Cerebellar cortex (tissue), 1 donor: Measurements from ENCODE around the gene MORF4L2.

Experiments
- DNase-seq: peaks from one replicate; pipeline ENCODE4 v3.0.0-alpha.2; 2015; ENCODE audit warnings: low spot score

MORF4L2 gene

DNA sequence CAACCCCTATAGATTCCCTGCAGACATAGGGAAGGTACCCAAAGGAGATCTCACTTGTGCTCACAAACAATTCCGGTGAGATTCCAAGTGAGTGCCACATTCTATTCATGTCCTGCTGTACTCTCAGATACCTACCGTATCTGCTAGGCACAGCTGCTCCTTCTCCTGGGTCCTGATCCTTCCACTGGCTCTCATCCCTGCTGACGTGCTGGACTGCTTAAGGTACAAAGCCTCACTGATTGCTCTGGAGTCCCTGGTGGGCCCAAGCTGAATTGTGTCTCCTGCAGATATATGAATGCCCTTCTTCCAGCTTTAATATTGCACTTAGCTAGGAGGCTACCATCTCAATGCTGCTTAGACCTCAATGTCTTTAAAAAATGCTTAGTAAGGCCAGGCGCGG, 55.4 kb downstream of the MORF4L2 start:
- peak; percentile 5 for DNase-seq

DNA sequence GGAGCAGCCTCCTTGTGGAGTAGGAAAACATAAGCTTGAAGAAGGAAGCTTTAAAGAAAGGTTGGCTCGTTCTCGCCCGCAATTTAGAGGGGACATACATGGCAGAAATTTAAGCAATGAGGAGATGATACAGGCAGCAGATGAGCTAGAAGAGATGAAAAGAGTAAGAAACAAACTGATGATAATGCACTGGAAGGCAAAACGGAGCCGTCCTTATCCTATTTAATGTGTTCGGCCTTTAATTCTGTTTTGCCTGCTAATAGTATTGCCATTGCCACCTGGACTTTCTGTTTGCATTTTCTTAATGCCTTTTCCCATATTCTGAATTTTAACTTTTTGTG, 56.4 kb downstream of the MORF4L2 start:
- no peak for DNase-seq

DNA sequence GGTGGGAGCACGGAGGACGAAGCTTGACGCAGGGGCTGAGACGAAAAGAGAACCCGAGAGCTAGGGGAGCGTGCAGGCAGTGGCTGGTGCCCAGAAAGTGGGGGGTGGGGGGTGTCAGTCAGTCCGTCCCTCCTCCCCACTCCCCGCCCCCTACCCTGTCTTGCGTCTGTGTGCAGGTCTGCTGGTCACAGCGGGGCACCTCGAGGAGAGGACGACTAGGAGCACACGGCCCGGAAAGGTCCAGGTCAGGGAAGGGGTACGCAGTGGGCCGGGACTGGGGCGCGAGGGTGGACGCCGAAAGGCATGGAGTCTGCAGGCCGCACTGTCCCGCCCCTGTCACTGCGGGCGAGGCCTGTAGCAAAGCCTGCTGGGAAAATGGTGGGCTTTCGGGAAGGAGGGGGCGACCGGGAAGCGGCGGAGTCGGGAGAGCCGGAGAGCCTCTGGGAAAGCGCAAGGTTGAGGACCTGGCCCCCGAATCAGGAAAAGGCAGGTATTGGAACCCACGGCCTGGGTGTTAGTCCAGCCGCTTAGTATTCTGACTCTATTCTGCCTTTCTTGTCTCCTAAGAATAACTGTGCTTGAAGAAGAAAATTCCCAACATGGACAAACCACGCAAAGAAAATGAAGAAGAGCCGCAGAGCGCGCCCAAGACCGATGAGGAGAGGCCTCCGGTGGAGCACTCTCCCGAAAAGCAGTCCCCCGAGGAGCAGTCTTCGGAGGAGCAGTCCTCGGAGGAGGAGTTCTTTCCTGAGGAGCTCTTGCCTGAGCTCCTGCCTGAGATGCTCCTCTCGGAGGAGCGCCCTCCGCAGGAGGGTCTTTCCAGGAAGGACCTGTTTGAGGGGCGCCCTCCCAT, 57.0 kb downstream of the MORF4L2 start:
- DNase-seq: peak; percentile 74

DNA sequence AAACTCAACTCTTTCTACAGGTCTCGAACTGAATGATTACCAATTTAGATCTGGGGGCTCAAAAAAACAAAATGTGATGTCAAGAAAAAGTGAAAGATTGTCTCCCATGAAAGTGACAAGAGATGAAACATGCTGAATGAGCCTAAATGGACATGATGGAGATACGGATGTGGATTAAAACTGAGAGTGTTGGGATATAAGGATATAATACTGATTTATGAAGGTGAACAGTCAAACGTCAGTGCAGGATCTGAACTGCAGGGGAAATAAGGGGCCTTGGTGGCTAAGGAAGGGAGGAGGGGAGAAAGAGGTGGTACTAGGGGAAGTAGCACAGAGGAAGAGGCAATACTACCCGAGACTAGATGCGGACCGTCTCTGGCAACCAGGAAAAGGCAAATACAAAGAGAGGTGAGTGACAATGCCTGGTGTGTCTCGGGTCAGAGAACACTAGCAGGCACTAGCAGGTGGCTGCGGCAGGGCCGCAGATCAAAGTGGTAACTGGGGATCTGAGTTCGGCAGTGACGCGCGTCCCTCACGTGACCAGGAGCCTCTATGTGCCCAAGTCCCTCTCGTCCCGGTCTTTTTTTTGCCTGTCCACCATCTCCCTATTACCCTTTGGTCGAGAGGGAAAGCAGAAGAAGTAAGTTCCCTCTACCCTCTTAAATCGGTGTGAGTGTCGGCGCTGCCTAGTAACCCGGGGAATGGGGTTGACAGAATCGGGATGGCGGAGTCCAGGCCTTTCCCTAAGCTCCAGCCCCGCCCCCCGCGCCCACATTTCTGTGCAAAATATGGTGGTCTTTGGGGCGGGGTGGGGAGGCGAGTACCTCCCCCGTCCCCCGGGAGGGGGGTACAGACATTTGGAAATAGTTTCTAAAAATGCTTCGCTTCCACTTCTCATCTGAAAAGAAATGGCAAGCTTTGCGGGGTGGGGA, 57.8 kb downstream of the MORF4L2 start, which contains the start of gene TCEAL1:
TCEAL1 (plus strand) TSS at position 590 of the 932 bp plus-strand sequence. CDS start 942 bp downstream, outside the sequence.
- DNase-seq: peak; percentile 75

DNA sequence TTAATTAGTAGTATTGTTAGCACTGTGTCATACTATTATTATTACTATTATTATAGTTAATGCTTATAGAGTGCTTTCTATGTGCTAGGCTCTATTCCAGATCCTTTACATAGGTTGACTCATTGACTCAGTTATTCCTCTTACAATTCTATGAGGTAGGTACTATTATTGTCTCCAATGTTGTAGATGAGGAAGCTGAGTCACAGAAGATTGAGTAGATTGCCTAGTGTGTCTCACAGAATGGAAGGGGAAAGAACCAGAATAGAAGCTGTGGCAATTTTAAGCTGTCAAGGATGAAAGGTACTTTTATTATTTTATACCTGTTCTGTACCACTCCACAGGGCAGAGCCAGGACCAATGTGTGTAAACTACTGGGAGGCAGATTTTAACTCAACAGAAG, 59.6 kb downstream of the MORF4L2 start:
- no peak for DNase-seq
